Hepatocyte (in vitro differentiated cells): ENCODE data around the gene PRPF39.

ENCODE experiments used
- CTCF ChIP-seq: fragments of 200-600 bp; sonication (generic); IDR thresholded peaks from 2 replicates; pipeline ENCODE4 v1.5.1; 2016; ENCODE audit warnings: antibody characterized with exemption, mild to moderate bottlenecking; ENCODE audit not compliant: poor library complexity
- EZH2 ChIP-seq: fragments of 200-600 bp; sonication (generic); IDR thresholded peaks from 2 replicates; pipeline ENCODE4 v1.6.1; 2016; ENCODE audit warnings: antibody characterized with exemption, mild to moderate bottlenecking, borderline replicate concordance

- no peak for TF ChIP-seq CTCF
- TF ChIP-seq EZH2: no peak
Measured at GRCh38 chr14:45082420-45082819, 1.5 kb upstream of the PRPF39 start.
